ENCODE measurements around the gene CZIB. TPM values are rescaled to one million over a fixed set of nuclear protein-coding genes. Genes with fewer than 3 reads are reported as not detected.
A peak's percentile ranks its signal among the peaks of the same experiment; 100 is the strongest.

Gene CZIB
- total and polyA plus RNA-seq, 2 of the 13 experiments (the other 11 are each of a cell fraction or from before 2014, with no cell fraction given), result 49.2 to 67.0 TPM

- no peak for TF ChIP-seq ZNF609 (CRISPR knock-in tag; IDR thresholded peaks at IDR 0.05; ENCODE audit: borderline replicate concordance)
- no peak for TF ChIP-seq AGO1 (IDR thresholded peaks at IDR 0.05; ENCODE audit: low read depth, low read length, poor library complexity, severe bottlenecking)
- no peak for TF ChIP-seq HOXA7 (CRISPR knock-in tag; IDR thresholded peaks at IDR 0.05)
- TF ChIP-seq SALL1 (CRISPR knock-in tag; IDR thresholded peaks at IDR 0.05), result peak; percentile 76
- no peak for TF ChIP-seq SNRNP70 (IDR thresholded peaks at IDR 0.05; ENCODE audit: low read depth, low read length)
- no peak for TF ChIP-seq MIER3 (CRISPR knock-in tag; IDR thresholded peaks at IDR 0.05; ENCODE audit: borderline replicate concordance)
- no peak for TF ChIP-seq TEF (CRISPR knock-in tag; IDR thresholded peaks at IDR 0.05)
- no peak for TF ChIP-seq ZNF138 (CRISPR knock-in tag; IDR thresholded peaks at IDR 0.05; ENCODE audit: low read depth)
- TF ChIP-seq ZNF781 (CRISPR knock-in tag; IDR thresholded peaks at IDR 0.05; ENCODE audit: borderline replicate concordance, not compliant biosample characterization), result no peak
- no peak for TF ChIP-seq PRPF4 (IDR thresholded peaks at IDR 0.05; ENCODE audit: low read depth, low read length, poor library complexity, severe bottlenecking)
- no peak for TF ChIP-seq ATF2 (CRISPR knock-in tag; IDR thresholded peaks at IDR 0.05)
- no peak for TF ChIP-seq ZNF414 (CRISPR knock-in tag; IDR thresholded peaks at IDR 0.05)
- no peak for TF ChIP-seq LRRFIP1 (CRISPR knock-in tag; conservative IDR thresholded peaks at IDR 0.05)
- TF ChIP-seq ZBTB8A (CRISPR knock-in tag; IDR thresholded peaks at IDR 0.05; ENCODE audit: borderline replicate concordance, low read depth), result no peak
- no peak for TF ChIP-seq MYPOP (CRISPR knock-in tag; IDR thresholded peaks at IDR 0.05)
- no peak for TF ChIP-seq EZH2 (conservative IDR thresholded peaks at IDR 0.05; ENCODE audit: low read depth, low read length)
- TF ChIP-seq KDM3A (CRISPR knock-in tag; IDR thresholded peaks at IDR 0.05; ENCODE audit: low read depth), result no peak
Observed at GRCh38 chr1:53176452-53177208, 43.8 kb downstream of the CZIB start (continued).

Measured in HepG2 (cell line).